DMS53 (cell line): ENCODE measurements around the gene MARCHF5.

Source experiments
- DNase-seq: peaks from one replicate; lab custom pipeline; 2025; lab: John Stamatoyannopoulos, UW

The MARCHF5 gene

GRCh38 chr10:92290837-92291615 is at the start of gene MARCHF5, which contains the start of gene CPEB3:
TSS of gene MARCHF5 (plus strand) at chr10:92291167. CDS start at chr10:92291495, 328 bp downstream.
TSS of gene CPEB3 (minus strand) at chr10:92291078. CDS start at chr10:92240350, 50,728 bp downstream.
- peak; percentile 99 for DNase-seq

GRCh38 chr10:92241501-92241900 is 49.5 kb upstream of the MARCHF5 start:
- peak; percentile 24 for DNase-seq

GRCh38 chr10:92242380-92242779 is 48.6 kb upstream of the MARCHF5 start:
- DNase-seq = no peak

GRCh38 chr10:92242910-92243671 is 47.9 kb upstream of the MARCHF5 start:
- DNase-seq = peak; percentile 93

- no peak for DNase-seq
These were observed 46.2 kb upstream of the MARCHF5 start for GRCh38 chr10:92244796-92245195.

- DNase-seq = no peak
These were observed 42.4 kb upstream of the MARCHF5 start for GRCh38 chr10:92248566-92248965.

GRCh38 chr10:92263396-92263795 is 27.6 kb upstream of the MARCHF5 start:
- no peak for DNase-seq

GRCh38 chr10:92264249-92264648 is 26.7 kb upstream of the MARCHF5 start:
- DNase-seq = no peak

- DNase-seq = no peak
These were observed 25.2 kb upstream of the MARCHF5 start for GRCh38 chr10:92265687-92266258.

GRCh38 chr10:92267343-92267742 is 23.6 kb upstream of the MARCHF5 start:
- no peak for DNase-seq

GRCh38 chr10:92268748-92269147 is 22.2 kb upstream of the MARCHF5 start:
- no peak for DNase-seq

GRCh38 chr10:92274071-92274470 is 16.9 kb upstream of the MARCHF5 start:
- no peak for DNase-seq

- no peak for DNase-seq
These were observed 11.8 kb upstream of the MARCHF5 start for GRCh38 chr10:92278996-92279696.

GRCh38 chr10:92284112-92284704 is 6.8 kb upstream of the MARCHF5 start:
- no peak for DNase-seq

GRCh38 chr10:92290076-92290836 is 711 bp upstream of the MARCHF5 start:
- DNase-seq = peak; percentile 95

GRCh38 chr10:92291616-92291865 is 574 bp downstream of the MARCHF5 start:
- DNase-seq = no peak

- peak; percentile 54 for DNase-seq
These were observed 1.2 kb downstream of the MARCHF5 start for GRCh38 chr10:92291921-92292845.

- DNase-seq = no peak
These were observed 7.5 kb downstream of the MARCHF5 start for GRCh38 chr10:92298487-92298886.

- DNase-seq = no peak
These were observed 12.1 kb downstream of the MARCHF5 start for GRCh38 chr10:92303096-92303495.

- no peak for DNase-seq
These were observed 13.1 kb downstream of the MARCHF5 start for GRCh38 chr10:92304061-92304460.
